Esophagus squamous epithelium (tissue), 5 donors: ENCODE results near the gene CRB1. TPM values are rescaled to one million over a fixed set of nuclear protein-coding genes. Genes with fewer than 3 reads are reported as not detected.
"Not testable (repeated sequence)": the region's sequence is repeated elsewhere in the genome, so short reads cannot be mapped to it uniquely, and the experiment has no call there.

Experiments used
- DNase-seq: peaks from one replicate; lab custom pipeline; 2025; lab: John Stamatoyannopoulos, UW
- H3K27ac ChIP-seq, 4 donors: fragments of 200-600 bp; sonication (generic); one replicate each; pipeline ENCODE4 v1.5.1; 2016 to 2019; ENCODE audit warnings: mild to moderate bottlenecking in 1 of 4
- H3K27me3 ChIP-seq, 4 donors: fragments of 200-600 bp; sonication (generic); 1 replicate in 3 of 4; 2 replicates in 1 of 4; pipeline versions ENCODE4 v1.5.1 to v1.6.0; 2017 to 2021; ENCODE audit warnings: antibody characterized with exemption in 1 of 4
- H3K36me3 ChIP-seq, 3 donors: fragments of 200-600 bp; sonication (generic); one replicate each; pipeline ENCODE4 v1.5.1; 2016 to 2019
- H3K4me1 ChIP-seq, 3 donors: fragments of 200-600 bp; sonication (generic); one replicate each; pipeline ENCODE4 v1.5.1; 2017 to 2019
- H3K4me3 ChIP-seq, 4 donors: fragments of 200-600 bp; sonication (generic); 1 replicate in 3 of 4; 2 replicates in 1 of 4; pipeline ENCODE4 v1.5.1; 2016 to 2019; ENCODE audit warnings: mild to moderate bottlenecking in 2 of 4, moderate library complexity in 1 of 4
- H3K9me3 ChIP-seq, 3 donors: fragments of 200-600 bp; sonication (generic); one replicate each; pipeline ENCODE4 v1.5.1; 2016 to 2019
- CTCF ChIP-seq, 6 experiments: fragments of 450-650 bp in 4 of 6; fragments of 200-600 bp in 2 of 6; sonication (generic) in 2 of 6; IDR thresholded peaks; one replicate each; pipeline ENCODE4 v1.5.1; 2016 to 2019; ENCODE audit warnings: antibody characterized with exemption in 6 of 6, mild to moderate bottlenecking in 4 of 6, moderate library complexity in 4 of 6
- POLR2A ChIP-seq, 4 donors: fragments of 450-650 bp; IDR thresholded peaks; one replicate each; pipeline ENCODE4 v1.6.1; 2017; ENCODE audit warnings: antibody characterized with exemption in 4 of 4, mild to moderate bottlenecking in 4 of 4, moderate library complexity in 3 of 4
- WGBS, 2 donors: methylation state at CpG; one replicate each; pipeline ENCODE4 v1.1.5; 2018; 5-methylcytosine and 5-hydroxymethylcytosine counted together
- intact Hi-C: fragments of 100-400 bp; cut with DNase I; formaldehyde crosslinking; loops from one replicate; pipeline ENCODE4 v1.15.0; 2022
- total RNA-seq, 4 donors: library from RNA; depleted of rRNA; stranded (reverse); fragments of >200 nt; gene quantifications; one replicate each; pipeline ENCODE4 v1.1.0, GENCODE V29; 2016
- donor health status: DM: yes; HTN: yes; CAD: no.

Gene CRB1
- total RNA-seq, 4 donors from 2014 or later: 0.19 TPM; not detected in 3

GRCh38 chr1:197400522-197400902 is 132.5 kb downstream of the CRB1 start:
- no peaks in the 10 kb centered on the region for H3K36me3 ChIP-seq
- H3K4me1 ChIP-seq: no peaks in the 10 kb centered on the region
- no peak overlapping the region for H3K4me3 ChIP-seq
- no peaks in the 10 kb centered on the region for H3K9me3 ChIP-seq
- 74 to 75% methylated on average over 2 of the region's 2 CpGs for WGBS, 2 donors
- intact Hi-C loops: no loop called here
- TF ChIP-seq POLR2A (IDR thresholded peaks at IDR 0.05) (no peak), CTCF (IDR thresholded peaks at IDR 0.05) (no peak)
- no peak overlapping the region for H3K27ac ChIP-seq
- no peak for DNase-seq
- H3K27me3 ChIP-seq: no peaks in the 10 kb centered on the region

GRCh38 chr1:197402189-197402588 is 134.1 kb downstream of the CRB1 start:
- WGBS, 2 donors: 94 to 95% methylated on average over 2 of the region's 2 CpGs
- H3K27ac ChIP-seq: no peak overlapping the region
- DNase-seq: no peak
- no peaks in the 10 kb centered on the region for H3K27me3 ChIP-seq
- no peaks in the 10 kb centered on the region for H3K4me1 ChIP-seq
- no peak overlapping the region for H3K4me3 ChIP-seq
- H3K9me3 ChIP-seq: no peaks in the 10 kb centered on the region
- TF ChIP-seq POLR2A (IDR thresholded peaks at IDR 0.05): no peak
- no peak for TF ChIP-seq CTCF (IDR thresholded peaks at IDR 0.05)
- H3K36me3 ChIP-seq: no peaks in the 10 kb centered on the region
- intact Hi-C loops: no loop called here

- not testable (repeated sequence) for DNase-seq, H3K27ac ChIP-seq
- WGBS, 2 donors: 83 to 89% methylated on average over 5 to 8 of the region's 8 CpGs
Measured at GRCh38 chr1:197404774-197405173, 136.7 kb downstream of the CRB1 start.

GRCh38 chr1:197405614-197406013 is 137.6 kb downstream of the CRB1 start:
- H3K27ac ChIP-seq, intact Hi-C loops, H3K27me3 ChIP-seq: not testable (repeated sequence)

More at GRCh38 chr1:197404774-197405173, 136.7 kb downstream of the CRB1 start:
- intact Hi-C loops, H3K4me3 ChIP-seq, H3K9me3 ChIP-seq, H3K4me1 ChIP-seq, H3K36me3 ChIP-seq, H3K27me3 ChIP-seq: not testable (repeated sequence)

GRCh38 chr1:197413564-197413963 is 145.5 kb downstream of the CRB1 start:
- no peak for TF ChIP-seq POLR2A (IDR thresholded peaks at IDR 0.05)
- TF ChIP-seq CTCF (IDR thresholded peaks at IDR 0.05): no peak
- intact Hi-C loops: no loop called here
- 39 to 61% methylated on average over 2 of the region's 2 CpGs for WGBS, 2 donors

More at GRCh38 chr1:197405614-197406013, 137.6 kb downstream of the CRB1 start:
- H3K4me1 ChIP-seq, H3K9me3 ChIP-seq, H3K4me3 ChIP-seq, H3K36me3 ChIP-seq, DNase-seq: not testable (repeated sequence)
- no CpG with 5 or more reads among the region's 28 CpGs for WGBS, 2 donors

GRCh38 chr1:197415221-197415620 is 147.2 kb downstream of the CRB1 start:
- H3K9me3 ChIP-seq: no peaks in the 10 kb centered on the region
- TF ChIP-seq CTCF (IDR thresholded peaks at IDR 0.05) (no peak), POLR2A (IDR thresholded peaks at IDR 0.05) (no peak)
- 45 to 54% methylated on average over 3 of the region's 3 CpGs for WGBS, 2 donors
- H3K4me3 ChIP-seq: no peak overlapping the region
- H3K27ac ChIP-seq: no peak overlapping the region
- intact Hi-C loops: no loop called here
- no peaks in the 10 kb centered on the region for H3K36me3 ChIP-seq
- no peak for DNase-seq
- H3K27me3 ChIP-seq: no peaks in the 10 kb centered on the region
- H3K4me1 ChIP-seq: no peaks in the 10 kb centered on the region

More at GRCh38 chr1:197413564-197413963, 145.5 kb downstream of the CRB1 start:
- Histone ChIP-seq H3K4me3 (no peak overlapping the region), H3K27me3 (no peaks in the 10 kb centered on the region), H3K27ac (no peak overlapping the region), H3K36me3 (no peaks in the 10 kb centered on the region), H3K9me3 (no peaks in the 10 kb centered on the region), H3K4me1 (no peaks in the 10 kb centered on the region)
- DNase-seq: no peak
